NCI-H1436 (cell line): ENCODE measurements around the gene EN1.

ENCODE experiments used
- DNase-seq: peaks from one replicate; lab custom pipeline; 2025; lab: John Stamatoyannopoulos, UW

The EN1 gene

GRCh38 chr2:118846953-118847761 is at the start of gene EN1:
Gene EN1, minus strand, starts transcription at chr2:118847648. Its CDS starts 481 bp downstream, at chr2:118847167.
- no peak for DNase-seq

- no peak for DNase-seq
These were observed 45.7 kb upstream of the EN1 start for GRCh38 chr2:118893100-118893499.

- DNase-seq = no peak
These were observed 42.5 kb upstream of the EN1 start for GRCh38 chr2:118889995-118890394.

- DNase-seq = no peak
These were observed 36.3 kb upstream of the EN1 start for GRCh38 chr2:118883792-118884191.

- DNase-seq = peak; percentile 45
These were observed 35.4 kb upstream of the EN1 start for GRCh38 chr2:118882693-118883336.

- peak; percentile 21 for DNase-seq
These were observed 34.2 kb upstream of the EN1 start for GRCh38 chr2:118881490-118882129.

- no peak for DNase-seq
These were observed 33.1 kb upstream of the EN1 start for GRCh38 chr2:118880501-118880900.

- DNase-seq = no peak
These were observed 31.2 kb upstream of the EN1 start for GRCh38 chr2:118878531-118879149.

GRCh38 chr2:118875318-118875717 is 27.9 kb upstream of the EN1 start:
- DNase-seq = no peak

- no peak for DNase-seq
These were observed 26.9 kb upstream of the EN1 start for GRCh38 chr2:118874324-118874723.

- peak; percentile 34 for DNase-seq
These were observed 17.7 kb upstream of the EN1 start for GRCh38 chr2:118865106-118865505.

- DNase-seq = no peak
These were observed 16.8 kb upstream of the EN1 start for GRCh38 chr2:118864207-118864606.

- DNase-seq = no peak
These were observed 14.3 kb upstream of the EN1 start for GRCh38 chr2:118861731-118862130.

GRCh38 chr2:118861242-118861641 is 13.8 kb upstream of the EN1 start:
- no peak for DNase-seq

GRCh38 chr2:118860506-118860905 is 13.1 kb upstream of the EN1 start:
- no peak for DNase-seq

GRCh38 chr2:118859157-118859770 is 11.8 kb upstream of the EN1 start:
- DNase-seq = no peak

- DNase-seq = no peak
These were observed 11.2 kb upstream of the EN1 start for GRCh38 chr2:118858485-118859156.

- DNase-seq = no peak
These were observed 10.4 kb upstream of the EN1 start for GRCh38 chr2:118857677-118858484.

- DNase-seq = no peak
These were observed 9.7 kb upstream of the EN1 start for GRCh38 chr2:118856978-118857676.

- DNase-seq = no peak
These were observed 9.0 kb upstream of the EN1 start for GRCh38 chr2:118856330-118856977.
